Transverse colon (tissue), 4 donors: Measurements from ENCODE around the gene KRTAP10-9.

Experiments
- POLR2A ChIP-seq: fragments of 450-650 bp; IDR thresholded peaks from one replicate; pipeline ENCODE4 v1.6.1; 2016; ENCODE audit warnings: antibody characterized with exemption, mild to moderate bottlenecking, moderate library complexity
- POLR2AphosphoS5 ChIP-seq, 3 donors: sonication (generic); formaldehyde crosslinking; IDR thresholded peaks; one replicate each; pipeline ENCODE4 v1.6.1; 2016; ENCODE audit warnings: antibody characterized with exemption in 3 of 3
- TF ChIP-seq, protein P1 (sequence below), 5 experiments: fragments of 200-600 bp in 3 of 5; fragments of 450-650 bp in 2 of 5; sonication (generic) in 3 of 5; IDR thresholded peaks; 1 replicate in 2 of 5; 2 replicates in 3 of 5; pipeline ENCODE4 v1.5.1; 2016 to 2017; ENCODE audit warnings: antibody characterized with exemption in 5 of 5, inconsistent platforms in 3 of 5, mild to moderate bottlenecking in 2 of 5, moderate library complexity in 1 of 5

DNA sequence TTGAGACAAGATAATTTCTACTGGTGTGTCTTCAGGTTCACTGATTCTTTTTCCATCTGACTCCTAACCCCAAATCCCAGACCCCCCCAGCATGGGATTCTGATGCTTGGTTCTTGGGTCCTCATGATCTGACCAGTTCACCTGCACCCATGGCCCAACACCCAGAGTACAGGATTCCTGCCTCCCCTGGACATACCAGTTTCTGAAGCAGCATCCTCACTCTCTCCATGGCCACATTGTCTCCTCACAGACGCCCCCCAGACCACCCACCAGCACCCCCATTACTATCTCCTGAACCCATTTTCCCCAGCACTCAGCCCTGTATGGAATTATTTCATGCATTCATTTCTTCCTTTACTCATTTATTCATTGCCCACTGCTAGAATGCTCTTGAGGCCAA lies 30.0 kb downstream of the KRTAP10-9 start:
- TF ChIP-seq, protein P1, sequence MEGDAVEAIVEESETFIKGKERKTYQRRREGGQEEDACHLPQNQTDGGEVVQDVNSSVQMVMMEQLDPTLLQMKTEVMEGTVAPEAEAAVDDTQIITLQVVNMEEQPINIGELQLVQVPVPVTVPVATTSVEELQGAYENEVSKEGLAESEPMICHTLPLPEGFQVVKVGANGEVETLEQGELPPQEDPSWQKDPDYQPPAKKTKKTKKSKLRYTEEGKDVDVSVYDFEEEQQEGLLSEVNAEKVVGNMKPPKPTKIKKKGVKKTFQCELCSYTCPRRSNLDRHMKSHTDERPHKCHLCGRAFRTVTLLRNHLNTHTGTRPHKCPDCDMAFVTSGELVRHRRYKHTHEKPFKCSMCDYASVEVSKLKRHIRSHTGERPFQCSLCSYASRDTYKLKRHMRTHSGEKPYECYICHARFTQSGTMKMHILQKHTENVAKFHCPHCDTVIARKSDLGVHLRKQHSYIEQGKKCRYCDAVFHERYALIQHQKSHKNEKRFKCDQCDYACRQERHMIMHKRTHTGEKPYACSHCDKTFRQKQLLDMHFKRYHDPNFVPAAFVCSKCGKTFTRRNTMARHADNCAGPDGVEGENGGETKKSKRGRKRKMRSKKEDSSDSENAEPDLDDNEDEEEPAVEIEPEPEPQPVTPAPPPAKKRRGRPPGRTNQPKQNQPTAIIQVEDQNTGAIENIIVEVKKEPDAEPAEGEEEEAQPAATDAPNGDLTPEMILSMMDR (IDR thresholded peaks at IDR 0.05) = no peak
- TF ChIP-seq POLR2A (no peak), POLR2AphosphoS5 (IDR thresholded peaks at IDR 0.05) (no peak)
